Measurements from ENCODE around the gene HMOX1.

GRCh38 chr22:35379146-35379993, 1.5 kb upstream of the HMOX1 start:
- TF ChIP-seq POLR2AphosphoS5 (IDR thresholded peaks at IDR 0.05) (peak in 2 of 3 donors; percentile 58 to 70), POLR2A (IDR thresholded peaks at IDR 0.05) (peak; percentile 49)

Measured in transverse colon (tissue), 3 donors.